GM12892 (cell line): ENCODE measurements around the gene PCDH15.

Experiments used
- POLR2A ChIP-seq: IDR thresholded peaks from 2 replicates; pipeline ENCODE4 v1.6.1; 2011; ENCODE audit warnings: low read depth, low read length, control low read depth
- POLR2AphosphoS5 ChIP-seq: IDR thresholded peaks from 2 replicates; pipeline ENCODE4 v1.6.1; 2011; ENCODE audit warnings: low read depth, low read length, control low read depth
- TAF1 ChIP-seq: IDR thresholded peaks from 2 replicates; pipeline ENCODE4 v1.6.1; 2011; ENCODE audit warnings: low read depth, mild to moderate bottlenecking, control low read depth, low read length, borderline replicate concordance

DNA sequence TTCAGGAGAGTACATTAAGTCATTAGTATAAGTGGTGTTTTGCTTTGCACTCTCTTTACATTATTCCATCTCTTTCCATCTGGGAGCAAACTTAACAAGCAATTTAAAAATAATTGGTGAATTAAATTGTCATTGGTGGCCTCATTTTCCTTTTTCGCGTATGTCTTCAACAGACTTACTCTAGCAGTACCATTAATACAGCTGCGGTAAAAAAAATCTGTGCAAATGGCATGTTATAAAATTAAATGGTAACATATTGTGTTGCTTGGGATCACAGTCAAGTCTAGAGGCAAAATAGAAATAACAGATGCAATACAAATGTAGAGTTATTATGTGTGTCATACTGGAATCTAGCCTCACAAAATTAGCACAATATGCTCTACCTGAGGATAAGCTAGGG is 322.4 kb downstream of the PCDH15 start:
- TF ChIP-seq POLR2AphosphoS5, result no peak
- TF ChIP-seq POLR2A, result no peak
- TF ChIP-seq TAF1, result no peak
